Neutrophil (primary cell): Measurements from ENCODE around the gene ZER1.

Experiments
- H3K27ac ChIP-seq: fragments of 200-600 bp; sonication (generic); 2 replicates; pipeline ENCODE4 v1.5.1; 2016; ENCODE audit warnings: mild to moderate bottlenecking, moderate library complexity
- H3K27me3 ChIP-seq: fragments of 200-600 bp; sonication (generic); 2 replicates; pipeline ENCODE4 v1.6.0; 2016; ENCODE audit warnings: mild to moderate bottlenecking
- H3K36me3 ChIP-seq: fragments of 200-600 bp; sonication (generic); 2 replicates; pipeline ENCODE4 v1.5.1; 2017
- H3K4me1 ChIP-seq, 2 experiments: fragments of 200-600 bp in 1 of 2; sonication (generic) in 1 of 2; 1 replicate in 1 of 2; 2 replicates in 1 of 2; pipeline versions ENCODE4 v1.5.1 to v1.6.1; 2013 to 2016; ENCODE audit warnings: low read depth in 1 of 2, low read length in 1 of 2, mild to moderate bottlenecking in 1 of 2, moderate library complexity in 1 of 2; ENCODE audit not compliant: control insufficient read depth in 1 of 2, insufficient read depth in 1 of 2
- H3K4me3 ChIP-seq, 2 experiments: fragments of 200-600 bp in 1 of 2; sonication (generic) in 1 of 2; 1 replicate in 1 of 2; 2 replicates in 1 of 2; pipeline ENCODE4 v1.5.1; 2013 to 2016; ENCODE audit warnings: low read depth in 1 of 2, low read length in 1 of 2, mild to moderate bottlenecking in 1 of 2, moderate library complexity in 1 of 2
- H3K9me3 ChIP-seq: fragments of 200-600 bp; sonication (generic); 2 replicates; pipeline ENCODE4 v1.5.1; 2016
- TF ChIP-seq, protein P1 (sequence below): fragments of 200-600 bp; sonication (generic); IDR thresholded peaks from 2 replicates; pipeline ENCODE4 v1.5.1; 2016; ENCODE audit warnings: antibody characterized with exemption

The ZER1 gene

GRCh38 chr9:128723352-128723865 is 48.3 kb downstream of the ZER1 start:
- no peaks in the 10 kb centered on the region for H3K27me3 ChIP-seq
- H3K27ac ChIP-seq: peak overlapping the region; percentile 82
- peak overlapping the region; percentile 78 to 88 for H3K4me3 ChIP-seq
- H3K36me3 ChIP-seq: peaks cover 34% of the 10 kb centered on the region
- no peaks in the 10 kb centered on the region for H3K9me3 ChIP-seq
- TF ChIP-seq, protein P1, sequence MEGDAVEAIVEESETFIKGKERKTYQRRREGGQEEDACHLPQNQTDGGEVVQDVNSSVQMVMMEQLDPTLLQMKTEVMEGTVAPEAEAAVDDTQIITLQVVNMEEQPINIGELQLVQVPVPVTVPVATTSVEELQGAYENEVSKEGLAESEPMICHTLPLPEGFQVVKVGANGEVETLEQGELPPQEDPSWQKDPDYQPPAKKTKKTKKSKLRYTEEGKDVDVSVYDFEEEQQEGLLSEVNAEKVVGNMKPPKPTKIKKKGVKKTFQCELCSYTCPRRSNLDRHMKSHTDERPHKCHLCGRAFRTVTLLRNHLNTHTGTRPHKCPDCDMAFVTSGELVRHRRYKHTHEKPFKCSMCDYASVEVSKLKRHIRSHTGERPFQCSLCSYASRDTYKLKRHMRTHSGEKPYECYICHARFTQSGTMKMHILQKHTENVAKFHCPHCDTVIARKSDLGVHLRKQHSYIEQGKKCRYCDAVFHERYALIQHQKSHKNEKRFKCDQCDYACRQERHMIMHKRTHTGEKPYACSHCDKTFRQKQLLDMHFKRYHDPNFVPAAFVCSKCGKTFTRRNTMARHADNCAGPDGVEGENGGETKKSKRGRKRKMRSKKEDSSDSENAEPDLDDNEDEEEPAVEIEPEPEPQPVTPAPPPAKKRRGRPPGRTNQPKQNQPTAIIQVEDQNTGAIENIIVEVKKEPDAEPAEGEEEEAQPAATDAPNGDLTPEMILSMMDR: no peak
- peaks cover 20 to 21% of the 10 kb centered on the region in 2 experiments for H3K4me1 ChIP-seq

- H3K4me1 ChIP-seq: peaks cover 20 to 21% of the 10 kb centered on the region in 2 experiments
- H3K36me3 ChIP-seq: peaks cover 34% of the 10 kb centered on the region
- H3K27me3 ChIP-seq: no peaks in the 10 kb centered on the region
- H3K4me3 ChIP-seq: peak overlapping the region; percentile 78 to 88
- peak overlapping the region; percentile 82 for H3K27ac ChIP-seq
- H3K9me3 ChIP-seq: no peaks in the 10 kb centered on the region
- TF ChIP-seq, protein P1: no peak
Observed at GRCh38 chr9:128722380-128723351, 49.1 kb downstream of the ZER1 start.

- TF ChIP-seq, protein P1: no peak
- H3K9me3 ChIP-seq: no peaks in the 10 kb centered on the region
- H3K27me3 ChIP-seq: no peaks in the 10 kb centered on the region
- H3K36me3 ChIP-seq: peaks cover 34% of the 10 kb centered on the region
- no peak overlapping the region for H3K4me3 ChIP-seq
- peaks cover 20 to 21% of the 10 kb centered on the region in 2 experiments for H3K4me1 ChIP-seq
- H3K27ac ChIP-seq: no peak overlapping the region
Observed at GRCh38 chr9:128721487-128722010, 50.2 kb downstream of the ZER1 start.

DNA sequence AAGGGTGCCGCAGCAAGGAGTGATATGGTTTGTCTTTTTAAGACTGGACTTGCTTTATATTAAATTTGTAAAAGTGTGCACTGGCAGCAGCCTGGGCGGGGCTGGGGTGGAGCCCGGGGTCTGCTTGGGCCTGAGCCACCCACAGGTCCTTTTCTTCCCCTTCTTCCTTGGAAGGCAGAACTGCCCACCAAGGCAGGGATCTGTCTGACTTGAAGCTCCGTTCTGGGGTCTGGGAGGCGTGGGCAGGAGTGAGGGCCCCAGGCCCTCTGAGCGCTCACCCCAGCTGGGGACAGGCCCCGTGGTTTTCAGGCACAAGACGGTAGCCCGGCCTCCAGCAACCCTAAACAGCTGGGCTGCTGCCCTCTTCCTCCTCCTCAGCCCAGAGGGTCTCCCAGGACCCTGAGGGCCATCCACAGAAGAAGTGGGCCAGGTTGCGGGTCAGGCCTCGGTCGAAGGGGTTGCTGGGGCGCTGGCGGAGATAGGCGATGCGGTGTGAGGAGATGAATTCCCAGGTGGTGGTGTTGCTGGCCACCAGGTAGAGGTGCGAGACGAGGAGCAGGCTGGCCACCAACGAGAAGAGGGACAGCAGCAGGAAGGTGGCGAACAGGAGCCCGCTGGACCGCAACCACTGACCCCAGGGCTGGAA is 50.8 kb downstream of the ZER1 start:
- H3K27ac ChIP-seq: no peak overlapping the region
- no peak overlapping the region for H3K4me3 ChIP-seq
- peaks cover 34% of the 10 kb centered on the region for H3K36me3 ChIP-seq
- TF ChIP-seq, protein P1: no peak
- H3K9me3 ChIP-seq: no peaks in the 10 kb centered on the region
- H3K27me3 ChIP-seq: no peaks in the 10 kb centered on the region
- H3K4me1 ChIP-seq: peaks cover 20 to 21% of the 10 kb centered on the region in 2 experiments

- TF ChIP-seq, protein P1: no peak
- peaks cover 19 to 20% of the 10 kb centered on the region in 2 experiments for H3K4me1 ChIP-seq
- H3K27ac ChIP-seq: no peak overlapping the region
- H3K27me3 ChIP-seq: no peaks in the 10 kb centered on the region
- peaks cover 34% of the 10 kb centered on the region for H3K36me3 ChIP-seq
- no peaks in the 10 kb centered on the region for H3K9me3 ChIP-seq
- H3K4me3 ChIP-seq: no peak overlapping the region
Observed at GRCh38 chr9:128719919-128720605, 51.7 kb downstream of the ZER1 start.
